Vagina (tissue), 2 donors: Measurements from ENCODE around the gene DHCR7. TPM values are rescaled to one million over a fixed set of nuclear protein-coding genes. Genes with fewer than 3 reads are reported as not detected.

Experiments used
- DNase-seq, 2 donors: peaks; one replicate each; pipeline ENCODE4 v3.0.0-alpha.2; 2017; ENCODE audit errors: extremely low spot score in 2 of 2
- H3K27ac ChIP-seq: fragments of 200-600 bp; sonication (generic); one replicate; pipeline ENCODE4 v1.5.1; 2019
- H3K27me3 ChIP-seq: fragments of 200-600 bp; sonication (generic); one replicate; pipeline ENCODE4 v1.5.1; 2019
- H3K36me3 ChIP-seq, 2 donors: fragments of 200-600 bp; sonication (generic); one replicate each; pipeline ENCODE4 v1.5.1; 2017 to 2019
- H3K4me1 ChIP-seq: fragments of 200-600 bp; sonication (generic); one replicate; pipeline ENCODE4 v1.5.1; 2019
- H3K4me3 ChIP-seq, 2 donors: fragments of 200-600 bp; sonication (generic); 1 replicate in 1 of 2; 2 replicates in 1 of 2; pipeline ENCODE4 v1.5.1; 2016 to 2019
- H3K9me3 ChIP-seq: fragments of 200-600 bp; sonication (generic); one replicate; pipeline ENCODE4 v1.5.1; 2019
- POLR2A ChIP-seq, 2 donors: fragments of 450-650 bp; IDR thresholded peaks; one replicate each; pipeline ENCODE4 v1.6.1; 2017; ENCODE audit warnings: antibody characterized with exemption in 2 of 2, mild to moderate bottlenecking in 2 of 2, moderate library complexity in 2 of 2
- POLR2AphosphoS5 ChIP-seq, 2 donors: sonication (generic); formaldehyde crosslinking; IDR thresholded peaks; one replicate each; pipeline ENCODE4 v1.9.0; 2017; ENCODE audit warnings: antibody characterized with exemption in 2 of 2, mild to moderate bottlenecking in 2 of 2, low read depth in 1 of 2; ENCODE audit not compliant: insufficient read depth in 1 of 2
- intact Hi-C: fragments of 100-400 bp; cut with DNase I; formaldehyde crosslinking; loops from one replicate; pipeline ENCODE4 v1.15.1; 2023
- total RNA-seq: library from RNA; depleted of rRNA; stranded (reverse); fragments of >200 nt; gene quantifications from one replicate; pipeline ENCODE4 v1.2.3, GENCODE V29; 2016
- TF ChIP-seq, protein P1 (sequence below), 3 experiments: fragments of 450-650 bp in 2 of 3; fragments of 200-600 bp in 1 of 3; sonication (generic) in 1 of 3; IDR thresholded peaks; one replicate each; pipeline ENCODE4 v1.5.1; 2017 to 2019; ENCODE audit warnings: antibody characterized with exemption in 3 of 3, mild to moderate bottlenecking in 2 of 3, moderate library complexity in 2 of 3

Gene DHCR7
- total RNA-seq, 1 donor from 2014 or later: 26.8 TPM

DNA sequence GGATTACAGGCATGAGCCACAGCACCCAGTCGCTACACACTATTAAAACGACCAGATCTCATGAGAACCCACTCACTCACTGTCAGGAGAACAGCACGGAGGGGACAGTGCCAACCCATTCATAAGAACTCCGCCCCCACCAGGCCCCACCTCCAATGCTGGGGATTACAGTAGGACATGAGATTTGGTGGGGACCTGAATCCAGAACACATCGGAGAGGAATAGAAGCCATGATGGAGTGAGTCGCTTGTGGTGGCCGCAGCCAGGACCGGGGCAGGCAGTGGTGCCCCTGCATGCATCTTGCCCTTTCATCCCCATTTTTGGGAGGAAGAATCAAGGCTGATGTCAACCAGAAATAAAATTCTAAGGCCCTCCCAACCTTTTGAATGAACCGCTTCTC is 13.5 kb upstream of the DHCR7 start:
- H3K27ac ChIP-seq: no peak overlapping the region
- TF ChIP-seq POLR2AphosphoS5 (IDR thresholded peaks at IDR 0.05; ENCODE audit: insufficient read depth in 1 of 2, low read depth in 1 of 2) (no peak), POLR2A (IDR thresholded peaks at IDR 0.05) (no peak)
- TF ChIP-seq, protein P1, sequence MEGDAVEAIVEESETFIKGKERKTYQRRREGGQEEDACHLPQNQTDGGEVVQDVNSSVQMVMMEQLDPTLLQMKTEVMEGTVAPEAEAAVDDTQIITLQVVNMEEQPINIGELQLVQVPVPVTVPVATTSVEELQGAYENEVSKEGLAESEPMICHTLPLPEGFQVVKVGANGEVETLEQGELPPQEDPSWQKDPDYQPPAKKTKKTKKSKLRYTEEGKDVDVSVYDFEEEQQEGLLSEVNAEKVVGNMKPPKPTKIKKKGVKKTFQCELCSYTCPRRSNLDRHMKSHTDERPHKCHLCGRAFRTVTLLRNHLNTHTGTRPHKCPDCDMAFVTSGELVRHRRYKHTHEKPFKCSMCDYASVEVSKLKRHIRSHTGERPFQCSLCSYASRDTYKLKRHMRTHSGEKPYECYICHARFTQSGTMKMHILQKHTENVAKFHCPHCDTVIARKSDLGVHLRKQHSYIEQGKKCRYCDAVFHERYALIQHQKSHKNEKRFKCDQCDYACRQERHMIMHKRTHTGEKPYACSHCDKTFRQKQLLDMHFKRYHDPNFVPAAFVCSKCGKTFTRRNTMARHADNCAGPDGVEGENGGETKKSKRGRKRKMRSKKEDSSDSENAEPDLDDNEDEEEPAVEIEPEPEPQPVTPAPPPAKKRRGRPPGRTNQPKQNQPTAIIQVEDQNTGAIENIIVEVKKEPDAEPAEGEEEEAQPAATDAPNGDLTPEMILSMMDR (IDR thresholded peaks at IDR 0.05): no peak
- H3K9me3 ChIP-seq: no peaks in the 10 kb centered on the region
- peaks cover 0 to 55% of the 10 kb centered on the region in 2 donors for H3K36me3 ChIP-seq
- intact Hi-C loops: no loop called here
- no peaks in the 10 kb centered on the region for H3K4me1 ChIP-seq
- no peak for DNase-seq
- no peak overlapping the region for H3K4me3 ChIP-seq
- no peaks in the 10 kb centered on the region for H3K27me3 ChIP-seq

DNA sequence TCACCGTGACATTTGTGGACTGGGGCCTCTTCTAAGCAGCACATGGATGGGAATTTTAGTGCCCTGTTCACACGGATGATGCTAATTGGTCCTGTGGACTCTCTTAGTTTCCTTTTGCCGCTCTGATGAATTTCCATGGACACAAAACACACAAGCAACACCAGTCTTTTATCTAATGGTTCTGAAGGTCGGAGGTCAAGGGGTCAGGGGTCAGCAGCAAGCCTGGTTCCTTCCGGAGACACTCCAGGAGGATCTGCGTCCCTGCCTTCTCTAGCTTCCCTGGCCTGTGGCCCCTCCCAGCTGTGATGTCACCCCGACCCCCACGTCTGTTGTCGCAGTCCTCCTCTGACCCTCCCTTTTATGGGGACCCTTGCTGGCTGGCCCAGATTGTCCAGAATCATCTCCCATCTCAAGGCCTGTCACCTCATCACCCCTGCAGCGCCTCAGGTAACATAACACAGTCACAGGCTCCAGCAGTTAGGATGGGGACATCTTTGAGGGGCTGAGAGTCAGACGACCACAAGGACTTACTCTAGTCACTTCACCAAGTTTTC is 11.7 kb upstream of the DHCR7 start:
- intact Hi-C loops: no loop called here
- Histone ChIP-seq H3K4me1 (peaks cover 3% of the 10 kb centered on the region), H3K36me3 (peaks cover 0 to 54% of the 10 kb centered on the region in 2 donors), H3K27ac (no peak overlapping the region), H3K4me3 (no peak overlapping the region), H3K9me3 (no peaks in the 10 kb centered on the region), H3K27me3 (no peaks in the 10 kb centered on the region)
- TF ChIP-seq POLR2AphosphoS5 (IDR thresholded peaks at IDR 0.05; ENCODE audit: insufficient read depth in 1 of 2, low read depth in 1 of 2): no peak
- no peak for TF ChIP-seq POLR2A (IDR thresholded peaks at IDR 0.05)
- TF ChIP-seq, protein P1 (IDR thresholded peaks at IDR 0.05): no peak
- no peak for DNase-seq

DNA sequence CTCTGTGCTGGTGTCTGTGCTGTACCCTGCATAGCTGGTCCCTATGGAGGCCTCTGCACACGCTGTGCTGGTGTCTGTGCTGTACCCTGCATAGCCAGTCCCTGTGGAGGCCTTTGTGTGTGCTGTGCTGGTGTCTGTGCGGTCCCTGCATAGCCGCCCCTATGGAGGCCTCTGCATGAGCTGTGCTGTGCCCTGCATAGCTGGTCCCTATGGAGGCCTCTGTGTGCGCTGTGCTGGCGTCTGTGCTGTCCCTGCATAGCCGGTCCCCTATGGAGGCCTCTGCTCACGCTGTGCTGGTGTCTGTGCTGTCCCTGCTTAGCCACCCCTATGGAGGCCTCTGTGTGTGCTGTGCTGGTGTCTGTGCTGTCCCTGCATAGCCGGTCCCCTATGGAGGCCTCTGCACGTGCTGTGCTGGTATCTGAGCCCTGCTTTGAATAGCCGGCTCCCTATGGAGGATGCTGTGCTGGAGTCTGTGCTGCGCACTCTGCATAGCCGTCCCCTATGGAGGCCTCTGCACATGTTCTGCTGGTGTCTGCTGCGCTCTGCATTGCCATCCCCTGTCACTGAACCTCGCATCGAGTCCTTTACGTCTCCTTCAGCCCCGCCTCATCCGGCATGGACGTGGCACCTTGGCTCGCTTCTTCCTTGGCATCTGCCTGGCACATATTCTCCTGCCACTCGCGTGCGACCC is 11.0 kb upstream of the DHCR7 start:
- Histone ChIP-seq H3K27ac (no peak overlapping the region), H3K27me3 (no peaks in the 10 kb centered on the region), H3K4me3 (no peak overlapping the region), H3K4me1 (peaks cover 10% of the 10 kb centered on the region), H3K9me3 (no peaks in the 10 kb centered on the region), H3K36me3 (peaks cover 0 to 53% of the 10 kb centered on the region in 2 donors)
- intact Hi-C loops: no loop called here
- DNase-seq: no peak
- TF ChIP-seq POLR2A (IDR thresholded peaks at IDR 0.05) (no peak), POLR2AphosphoS5 (IDR thresholded peaks at IDR 0.05; ENCODE audit: insufficient read depth in 1 of 2, low read depth in 1 of 2) (no peak)
- TF ChIP-seq, protein P1 (IDR thresholded peaks at IDR 0.05): no peak

DNA sequence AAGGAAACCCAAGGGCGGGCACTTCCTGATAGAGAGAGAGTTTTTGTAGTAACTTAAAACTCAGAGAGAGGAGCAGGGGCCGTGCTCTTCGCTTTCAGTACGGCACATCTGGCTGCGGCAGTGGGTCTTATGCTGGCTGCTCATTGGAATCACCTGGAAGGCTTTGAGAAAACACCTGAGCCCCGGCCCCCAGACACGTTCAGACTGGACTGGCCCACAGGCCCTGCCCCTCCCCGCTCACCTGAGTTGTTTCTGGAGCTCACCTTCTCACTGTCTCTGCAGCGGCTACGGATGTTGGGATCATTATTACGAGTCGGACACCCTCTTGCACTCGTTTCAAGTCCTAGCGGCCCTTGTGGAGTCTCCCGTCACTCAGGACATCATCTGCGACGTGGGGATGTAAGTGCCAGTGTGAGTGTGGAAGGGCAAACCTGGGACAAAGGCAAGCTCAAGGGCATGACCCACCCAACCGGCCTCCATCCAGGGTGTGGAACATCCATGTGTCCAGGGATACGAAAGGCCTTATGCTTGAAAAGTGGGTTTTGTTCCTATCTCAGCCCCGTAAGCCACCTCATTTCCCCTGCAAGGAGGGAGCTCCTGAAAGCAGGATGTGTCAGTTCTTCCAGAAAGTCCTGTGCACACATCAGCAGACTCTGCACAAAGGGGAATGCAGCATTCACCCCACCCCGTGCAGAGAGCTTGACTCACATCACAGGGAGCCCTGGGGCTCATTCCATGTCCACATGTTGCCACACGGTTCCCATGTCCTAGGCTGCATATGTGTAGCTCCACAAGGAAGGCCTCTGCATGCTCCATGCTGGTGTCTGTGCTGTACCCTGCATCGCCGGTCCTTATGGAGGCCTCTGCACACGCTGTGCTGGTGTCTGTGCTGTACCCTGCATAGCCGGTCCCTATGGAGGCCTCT is 10.2 kb upstream of the DHCR7 start:
- TF ChIP-seq POLR2A (IDR thresholded peaks at IDR 0.05) (no peak), POLR2AphosphoS5 (IDR thresholded peaks at IDR 0.05; ENCODE audit: insufficient read depth in 1 of 2, low read depth in 1 of 2) (no peak)
- TF ChIP-seq, protein P1 (IDR thresholded peaks at IDR 0.05): no peak
- DNase-seq: no peak
- Histone ChIP-seq H3K4me3 (no peak overlapping the region), H3K36me3 (peaks cover 0 to 45% of the 10 kb centered on the region in 2 donors), H3K4me1 (peaks cover 18% of the 10 kb centered on the region), H3K27me3 (no peaks in the 10 kb centered on the region), H3K9me3 (no peaks in the 10 kb centered on the region), H3K27ac (no peak overlapping the region)
- intact Hi-C loops: no loop called here
